GM19372 (cell line): ENCODE measurements around the gene DNM3.

ENCODE experiments used
- ATAC-seq: cut with Tn5 transposase; IDR thresholded peaks from one replicate; pipeline ENCODE4 v1.9.1; 2021; ENCODE audit warnings: mild to moderate bottlenecking, low read depth, moderate library complexity; ENCODE audit not compliant: unreplicated experiment

The DNM3 gene

DNA sequence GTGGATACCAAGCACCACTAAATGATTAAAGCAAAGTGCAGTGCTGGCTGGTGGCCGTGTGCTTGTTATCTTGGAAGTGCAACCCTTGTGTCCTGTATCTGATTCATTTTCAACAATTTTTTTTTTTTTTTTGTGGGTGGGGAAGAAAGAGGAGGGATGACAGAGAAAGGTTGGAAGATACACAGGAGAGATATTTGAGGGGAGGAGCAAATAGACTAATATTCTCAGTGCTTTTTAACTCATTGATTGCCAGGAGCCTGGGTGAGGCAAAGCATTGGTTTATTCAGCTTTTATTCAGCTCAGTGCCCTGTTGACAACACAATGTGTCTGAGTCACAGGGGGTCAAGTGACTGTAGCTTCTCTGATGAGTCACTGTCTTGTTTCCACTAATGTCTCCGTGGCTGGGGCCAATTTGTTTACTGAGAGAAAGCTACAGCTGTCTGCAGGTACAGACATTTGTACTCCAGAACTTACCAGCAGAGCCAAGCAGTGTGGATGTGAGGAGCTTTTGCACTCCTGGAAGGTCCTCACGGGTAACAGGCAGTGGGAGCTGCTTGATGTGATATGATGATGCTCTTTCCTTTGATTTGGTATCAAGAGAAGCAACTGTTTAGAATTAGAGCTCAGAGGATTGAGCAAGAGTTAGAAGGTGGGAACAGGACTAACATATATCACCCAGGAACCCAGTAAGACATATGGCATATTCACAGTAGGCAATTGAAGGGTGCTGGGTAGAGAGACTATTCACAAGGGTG, 23.6 kb upstream of the DNM3 start:
- ATAC-seq, result no peak

DNA sequence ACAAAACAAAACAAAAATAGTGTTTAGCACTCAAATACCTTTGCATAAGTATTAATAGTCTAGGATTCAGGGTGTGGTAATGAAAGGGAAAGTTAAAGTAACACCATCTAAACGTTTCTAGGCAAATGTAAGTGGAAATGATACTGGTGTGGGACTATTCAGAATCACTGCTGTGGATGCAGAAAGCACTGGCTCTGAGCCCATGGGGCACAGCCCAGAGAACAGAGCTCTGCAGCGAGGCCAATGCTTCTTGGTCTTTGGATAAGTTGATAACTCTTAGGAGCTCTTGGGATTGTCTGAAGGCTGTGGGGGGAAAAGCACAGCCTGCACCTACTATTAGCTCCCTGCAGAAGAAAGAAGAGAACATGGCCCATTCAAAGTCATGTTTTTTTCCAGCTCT, 21.4 kb upstream of the DNM3 start:
- ATAC-seq, result no peak

DNA sequence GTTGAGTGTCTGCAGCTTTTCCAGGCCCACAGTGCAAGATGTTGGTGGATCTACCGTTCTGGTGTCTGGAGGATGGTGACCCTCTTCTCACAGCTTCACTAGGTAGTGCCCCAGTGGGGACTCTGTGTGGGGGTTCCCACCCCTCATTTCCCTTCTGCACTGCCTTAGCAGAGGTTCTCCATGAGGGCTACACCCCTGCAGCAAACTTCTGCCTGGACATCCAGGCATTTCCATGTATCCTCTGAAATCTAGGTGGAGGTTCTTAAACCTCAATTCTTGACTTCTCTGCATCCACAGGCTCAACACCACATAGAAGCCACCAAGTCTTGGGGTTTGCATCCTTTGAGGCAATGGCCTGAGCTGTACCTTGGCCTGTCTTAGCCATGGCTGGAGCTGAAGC, 14.3 kb upstream of the DNM3 start:
- no peak for ATAC-seq

DNA sequence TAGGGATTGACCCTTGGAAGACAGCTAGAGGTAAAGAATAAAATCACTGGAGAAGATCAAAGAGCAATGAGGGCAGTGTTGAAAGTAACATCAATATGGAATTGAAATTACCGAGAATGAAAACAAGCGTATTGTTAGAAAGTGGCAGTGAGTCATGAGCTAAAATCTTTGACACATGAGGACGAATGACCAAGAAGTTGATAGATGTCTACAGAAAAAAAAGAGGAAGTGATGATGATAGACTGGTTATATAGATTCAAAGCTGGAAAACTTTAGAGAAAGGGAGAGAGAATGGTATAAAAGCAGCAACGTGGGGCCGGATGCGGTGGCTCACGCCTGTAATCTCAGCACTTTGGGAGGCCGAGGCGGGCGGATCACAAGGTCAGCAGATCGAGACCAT, 12.5 kb upstream of the DNM3 start:
- ATAC-seq, result no peak

DNA sequence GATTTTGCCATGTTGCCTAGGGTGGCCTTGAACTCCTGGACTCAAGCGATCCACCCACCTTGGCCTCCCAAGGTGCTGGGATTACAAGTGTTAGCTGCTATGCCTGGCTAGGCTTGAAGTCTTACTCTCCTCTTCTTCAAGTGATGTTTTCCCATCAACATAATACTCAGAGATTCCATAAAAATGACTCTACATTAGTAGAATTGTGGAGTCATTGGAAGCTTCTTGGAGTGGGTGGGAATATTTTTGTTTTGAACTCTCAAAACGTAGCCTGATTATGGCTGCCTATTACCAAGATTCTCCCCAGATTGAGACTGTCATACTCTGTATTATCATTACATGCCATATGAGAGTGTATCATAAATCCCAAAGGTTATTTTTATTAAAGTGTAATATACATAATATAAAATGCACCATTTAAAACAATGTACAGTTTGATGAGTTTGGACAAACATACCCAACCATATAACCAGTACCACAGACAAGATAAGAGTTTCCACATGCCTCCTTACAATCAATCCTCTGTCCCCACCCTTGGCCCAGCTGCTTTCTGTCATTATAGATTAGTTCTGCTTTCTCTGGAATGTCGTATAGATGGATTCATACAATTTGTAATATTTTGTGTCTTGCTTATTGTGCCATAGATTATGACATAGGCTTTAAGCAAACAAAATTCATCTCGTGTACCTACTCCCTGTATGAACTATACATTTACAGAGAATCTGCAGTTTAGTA, 8.0 kb upstream of the DNM3 start:
- no peak for ATAC-seq

DNA sequence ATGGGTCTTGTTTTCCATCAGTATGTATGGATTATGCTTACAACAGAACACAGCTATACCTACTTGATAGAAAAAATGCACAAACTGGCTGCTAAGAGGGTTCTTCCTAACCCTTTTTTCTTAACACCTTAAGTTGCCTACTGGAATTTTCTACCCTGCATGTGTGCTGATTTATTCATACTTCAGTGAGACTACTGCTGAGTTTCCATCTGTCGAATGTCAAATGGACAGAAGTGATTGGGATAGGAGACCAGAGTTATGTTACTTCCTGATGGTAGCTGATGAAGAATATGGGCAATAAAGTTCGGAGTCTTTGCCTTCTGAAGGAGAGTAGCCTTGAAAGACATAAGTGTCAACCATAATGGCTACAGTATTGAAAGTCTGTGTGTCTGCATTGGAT, 6.5 kb upstream of the DNM3 start:
- no peak for ATAC-seq

DNA sequence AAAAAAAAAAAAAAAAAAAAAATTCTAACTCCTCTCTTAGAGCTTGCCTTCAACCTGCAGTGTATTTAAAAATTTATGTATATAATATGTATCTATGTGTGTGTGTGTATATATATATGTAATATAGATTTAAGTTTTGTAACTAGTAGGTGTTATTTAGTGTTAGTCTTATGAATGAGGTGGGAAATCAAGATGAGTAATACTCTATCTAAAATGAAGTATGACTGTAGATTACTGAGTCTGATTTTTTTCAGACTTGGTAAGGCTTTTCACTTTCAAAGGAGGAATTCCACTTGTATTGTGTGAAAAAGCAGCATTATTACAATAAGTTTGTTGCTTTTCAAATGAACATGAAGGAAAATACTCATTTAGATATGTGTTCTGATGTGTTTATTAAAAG, 5.4 kb upstream of the DNM3 start:
- no peak for ATAC-seq

DNA sequence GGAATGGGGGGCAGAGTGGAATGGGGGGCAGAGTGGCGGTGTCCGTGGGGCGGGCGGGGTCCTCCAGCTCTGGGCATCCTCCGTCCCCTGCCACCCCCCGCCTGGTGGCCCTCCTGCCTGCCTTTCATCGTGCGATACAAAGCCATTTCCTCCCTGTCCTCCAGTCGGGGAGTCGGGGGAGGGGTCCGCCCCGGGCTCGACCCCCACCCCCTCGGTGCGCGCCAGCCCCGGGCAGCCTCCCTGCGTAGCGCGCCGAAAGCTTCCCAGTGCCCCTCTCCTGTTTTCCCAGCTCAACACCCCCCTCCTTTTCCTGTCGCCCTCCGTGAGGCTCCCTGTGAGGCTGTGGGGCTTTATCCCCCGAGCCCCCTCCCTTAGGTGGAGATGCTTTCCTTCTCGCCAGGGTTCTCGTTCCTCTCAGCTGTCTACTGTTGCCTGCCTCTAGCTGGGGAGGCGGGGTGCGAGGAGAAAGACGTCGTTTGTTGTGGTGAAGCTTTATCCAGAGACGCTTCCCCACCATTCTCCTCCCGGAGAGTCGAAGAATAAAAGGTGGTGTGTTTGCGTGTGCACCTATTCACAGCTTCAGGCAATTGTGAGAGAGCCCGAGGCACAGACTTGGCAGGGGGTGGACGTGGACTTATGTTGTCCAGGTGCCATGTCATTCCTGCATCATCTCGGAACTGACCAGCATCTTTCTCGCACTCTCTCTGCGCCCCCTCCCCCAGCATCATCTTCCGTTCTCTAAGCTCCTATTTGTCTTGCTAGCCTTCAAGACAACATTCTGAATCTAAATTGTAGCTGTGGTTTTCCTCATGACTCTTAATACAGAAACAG, 848 bp downstream of the DNM3 start:
- ATAC-seq, result no peak

DNA sequence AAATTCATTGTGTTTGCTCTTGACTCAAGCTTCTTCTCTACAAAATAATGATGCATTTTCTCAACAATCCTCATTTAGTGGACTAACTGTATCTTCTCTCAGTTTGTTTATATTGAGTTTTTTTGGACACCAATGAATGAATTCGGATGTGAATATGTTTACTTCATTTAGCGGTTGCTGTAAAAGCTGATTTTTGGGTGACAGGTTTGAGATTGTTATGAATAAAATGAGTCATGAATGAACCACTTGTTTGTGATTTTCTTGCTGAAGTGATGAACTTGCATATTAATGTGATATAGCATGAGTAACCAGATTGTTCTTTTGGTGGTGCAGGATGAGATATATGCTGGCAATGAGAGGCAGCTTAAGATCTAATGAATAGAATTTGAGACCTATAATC, 3.1 kb downstream of the DNM3 start:
- no peak for ATAC-seq

DNA sequence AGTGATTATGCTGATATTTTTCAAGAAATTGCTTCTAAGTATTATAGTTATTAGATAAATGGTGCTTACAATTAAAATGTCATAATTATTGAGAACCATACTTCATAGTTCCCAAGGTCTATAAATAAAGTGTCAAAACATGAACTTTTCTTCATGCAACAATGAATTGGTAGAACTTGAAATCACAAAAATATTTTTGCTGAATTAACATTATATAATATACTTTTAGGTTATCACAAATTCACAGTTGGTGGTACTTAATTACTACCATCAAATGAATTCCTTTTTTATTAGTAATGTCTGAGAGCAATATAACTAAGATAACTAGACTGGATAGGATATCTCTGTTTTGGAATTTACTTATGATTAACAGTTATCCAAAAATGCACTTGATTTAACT, 4.7 kb downstream of the DNM3 start:
- ATAC-seq, result no peak

DNA sequence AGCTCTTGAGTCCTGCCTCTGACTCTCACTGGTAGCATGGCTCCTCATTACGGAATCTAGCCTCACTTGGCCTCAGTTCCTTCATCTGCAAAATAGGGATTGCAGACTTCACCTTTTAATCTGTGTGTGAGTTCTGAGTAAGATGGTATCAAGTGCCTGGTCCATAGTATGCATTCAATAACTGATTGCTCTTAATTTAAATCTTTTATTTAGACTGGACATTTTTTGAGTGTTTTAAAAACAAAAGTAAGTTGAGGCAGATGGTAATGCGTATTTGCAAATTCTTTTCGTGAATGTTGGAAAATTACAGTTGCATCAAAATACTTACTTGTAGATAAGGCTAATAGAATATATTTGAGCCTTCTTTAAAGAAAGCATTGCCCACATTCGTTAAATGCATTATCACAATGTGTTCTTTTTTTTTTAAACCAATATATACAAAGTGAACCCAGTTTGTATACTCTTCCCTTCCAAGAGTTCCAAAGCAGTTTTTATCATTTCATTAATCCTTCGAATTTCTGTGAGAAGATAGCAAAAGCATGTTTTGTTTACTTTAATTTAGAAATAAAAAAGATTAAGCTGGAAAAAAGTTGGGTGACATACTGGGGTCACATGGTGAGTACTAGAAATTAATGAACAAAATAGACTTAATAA, 8.1 kb downstream of the DNM3 start:
- ATAC-seq, result no peak

DNA sequence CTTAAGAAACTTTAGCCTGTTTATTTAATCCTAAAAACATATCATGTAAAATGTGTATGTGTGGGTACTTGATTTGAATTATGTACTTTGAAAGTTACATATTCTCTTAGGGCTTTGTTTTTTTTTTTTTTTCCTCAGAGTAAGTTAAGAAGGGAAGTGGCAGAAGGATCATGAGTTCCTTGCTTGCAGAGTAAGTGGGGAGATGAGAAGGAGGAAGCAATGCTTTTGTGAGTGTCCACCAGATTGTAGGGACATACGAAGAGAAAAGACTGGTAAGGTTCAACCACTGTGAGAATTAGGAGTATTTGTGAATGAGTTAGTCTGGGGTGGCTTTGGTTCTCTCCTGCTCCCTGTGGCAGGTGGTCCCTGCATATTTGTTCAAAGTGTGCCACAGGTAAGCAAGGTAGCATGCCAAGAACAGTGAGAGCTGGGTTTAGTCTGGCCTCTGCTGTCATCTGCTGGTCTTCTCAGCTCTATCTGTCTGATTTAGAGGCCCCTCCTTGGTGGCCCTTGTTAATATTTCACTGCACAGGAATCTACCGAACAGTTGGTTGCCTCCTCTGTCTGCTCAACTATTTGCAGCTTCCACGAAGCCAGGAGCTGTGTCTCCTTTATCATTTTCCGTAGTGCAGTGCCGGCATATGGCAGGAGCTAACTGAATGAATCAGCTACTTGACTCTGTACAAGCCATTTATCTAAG, 9.5 kb downstream of the DNM3 start:
- ATAC-seq, result no peak

DNA sequence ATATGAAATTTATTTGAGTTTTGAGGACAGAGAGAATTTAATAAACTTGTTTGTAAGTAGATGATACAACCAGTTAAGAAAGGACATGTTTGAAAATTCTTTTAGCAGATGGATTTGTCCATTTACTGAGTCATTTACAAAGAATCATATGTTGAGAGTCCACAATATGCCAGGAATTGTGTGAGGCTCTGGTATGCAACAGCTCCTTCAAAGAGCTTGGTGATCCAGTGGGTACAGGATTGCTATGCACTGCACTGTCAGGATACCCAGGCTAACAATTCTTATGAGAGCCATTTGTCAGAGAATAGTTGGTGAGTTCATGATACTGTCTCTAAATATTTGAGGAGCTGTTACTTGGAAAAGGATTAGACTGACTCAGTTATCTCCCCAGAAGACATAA, 11.0 kb downstream of the DNM3 start:
- ATAC-seq, result no peak

DNA sequence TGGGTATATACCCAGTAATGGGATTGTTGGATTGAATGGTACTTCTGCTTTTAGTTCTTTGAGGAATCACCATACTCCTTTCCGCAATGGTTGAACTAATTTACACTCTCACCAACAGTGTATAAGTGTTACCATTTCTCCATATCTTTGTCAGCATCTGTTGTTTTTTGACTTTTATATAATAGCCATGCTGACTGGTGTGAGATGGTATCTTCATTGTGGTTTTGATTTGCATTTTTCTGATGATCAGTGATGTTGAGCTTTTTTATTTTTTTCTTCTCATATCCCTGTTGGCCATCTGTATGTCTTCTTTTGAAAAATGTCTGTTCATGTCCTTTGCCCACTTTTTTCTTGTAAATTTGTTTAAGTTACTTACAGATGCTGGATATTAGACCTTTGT, 14.1 kb downstream of the DNM3 start:
- ATAC-seq, result no peak

DNA sequence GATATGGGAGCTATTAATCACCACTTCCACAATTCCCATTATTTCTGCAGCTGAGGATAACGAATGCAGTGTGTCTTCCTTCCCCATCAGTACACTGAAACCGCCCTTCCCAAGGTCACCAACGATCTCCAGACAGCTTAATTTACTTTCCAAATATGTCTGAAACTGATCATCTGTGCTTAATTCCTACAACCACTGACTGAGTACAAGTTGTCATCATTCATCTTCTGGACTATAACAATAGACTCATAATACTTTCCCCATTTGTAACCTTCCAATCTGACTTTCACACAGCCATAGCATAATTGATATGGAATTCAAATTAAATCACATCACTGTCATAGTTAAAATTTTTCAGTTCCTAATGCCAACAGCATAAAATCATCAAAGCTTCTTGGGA, 17.4 kb downstream of the DNM3 start:
- no peak for ATAC-seq

DNA sequence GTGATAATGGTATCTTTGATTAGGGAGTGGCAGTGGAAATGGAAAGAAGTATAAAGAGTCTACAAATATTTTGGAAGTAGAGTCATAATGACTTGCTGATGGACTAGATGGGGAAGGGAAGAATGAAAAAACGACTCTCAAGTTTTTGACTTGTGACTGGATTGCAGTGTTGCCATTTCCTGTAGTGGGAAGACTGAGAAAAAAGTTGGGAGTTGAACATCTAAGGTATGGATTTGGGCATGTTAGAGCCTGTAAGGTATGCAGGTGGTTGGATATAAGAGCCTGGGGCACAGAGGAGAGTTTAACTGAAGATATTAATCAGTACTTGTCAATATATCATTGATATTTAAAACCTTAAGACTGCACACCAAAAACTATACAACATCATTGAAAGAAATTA, 19.4 kb downstream of the DNM3 start:
- no peak for ATAC-seq

DNA sequence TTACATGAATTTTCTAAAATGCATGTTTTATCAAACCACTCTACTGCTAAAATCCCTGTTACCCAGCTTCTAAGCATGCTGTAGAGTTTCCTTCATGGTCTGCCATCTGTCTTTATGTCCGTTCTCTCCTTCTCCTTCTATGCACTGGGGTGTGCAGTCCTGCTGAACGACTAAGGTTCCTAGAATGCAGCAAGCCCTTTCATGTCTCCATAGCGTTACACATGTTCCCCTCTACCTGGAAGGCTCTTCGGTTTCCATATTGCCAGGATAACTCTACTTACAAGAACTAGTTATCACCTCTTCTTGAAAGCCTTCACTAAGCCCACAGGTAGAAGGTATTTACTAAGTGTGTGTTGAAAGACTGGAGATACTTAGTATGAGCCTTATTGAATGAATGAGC, 22.2 kb downstream of the DNM3 start:
- no peak for ATAC-seq

DNA sequence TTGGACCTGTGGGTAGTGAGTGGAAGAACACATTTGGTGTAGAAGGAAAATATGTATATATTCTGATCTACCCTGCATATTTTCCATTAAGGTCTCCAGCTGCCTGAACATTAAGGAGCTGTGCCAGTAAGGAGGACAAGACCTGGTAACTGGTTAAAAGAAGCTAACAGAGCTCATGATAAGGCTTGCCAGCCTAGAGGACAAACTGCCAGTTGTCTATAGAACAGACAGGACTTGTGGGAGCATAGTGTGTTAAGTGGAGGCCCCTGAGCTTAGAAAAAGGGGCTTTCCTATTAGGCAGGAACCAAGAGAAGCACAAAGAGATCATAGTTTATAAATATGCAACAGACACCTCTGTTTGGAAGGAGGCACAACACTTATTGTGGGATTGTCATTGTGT, 23.0 kb downstream of the DNM3 start:
- ATAC-seq, result no peak

DNA sequence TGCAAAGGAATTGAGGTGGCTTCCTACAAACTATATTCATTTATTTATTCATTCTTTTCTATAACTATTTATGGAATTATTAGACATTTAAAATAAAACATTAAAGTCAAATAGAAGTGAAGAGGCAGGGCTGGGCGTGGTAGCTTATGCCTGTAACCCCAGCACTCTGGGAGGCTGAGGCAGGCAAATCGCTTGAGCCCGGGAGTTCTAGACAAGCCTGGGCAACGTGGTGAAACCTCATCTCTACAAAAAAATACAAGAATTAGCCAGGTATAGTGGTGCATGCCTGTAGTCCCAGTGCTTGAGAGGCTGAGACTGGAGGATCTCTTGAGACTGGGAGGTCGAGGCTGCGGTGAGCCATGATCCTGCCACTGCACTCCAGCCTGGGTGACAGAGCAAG, 23.8 kb downstream of the DNM3 start:
- no peak for ATAC-seq

DNA sequence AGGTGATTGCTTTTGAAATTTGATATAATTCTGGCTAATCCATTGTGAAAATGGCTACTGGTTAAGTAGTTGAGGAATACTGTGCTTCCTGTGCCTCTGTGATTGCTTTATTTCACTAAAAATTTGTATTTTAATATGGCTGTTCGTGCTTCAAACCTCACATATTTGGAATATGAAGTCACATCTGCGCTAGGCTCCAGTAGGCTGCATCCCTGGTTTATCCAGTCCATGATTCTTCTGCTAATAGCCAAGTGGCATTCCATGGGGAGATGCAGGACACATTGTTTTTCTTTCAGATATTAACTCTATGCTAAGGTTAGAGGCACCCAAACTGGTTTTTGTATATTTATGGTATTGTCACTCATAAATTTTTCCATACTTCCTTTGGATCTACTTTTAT, 25.9 kb downstream of the DNM3 start:
- no peak for ATAC-seq
